OCI-LY3 (cell line): ENCODE measurements around the gene SRC.

Experiments
- CTCF ChIP-seq: fragments of 200-600, 300-600 bp; sonication (generic); IDR thresholded peaks from 2 replicates; pipeline ENCODE4 v1.5.1; 2014; ENCODE audit warnings: antibody characterized with exemption, low read length, low read depth
- EZH2phosphoT487 ChIP-seq: fragments of 200-600 bp; shearing (Covaris generic); IDR thresholded peaks from 2 replicates; pipeline ENCODE4 v1.6.1; 2018; ENCODE audit warnings: antibody characterized with exemption, mixed run types, low read depth

- TF ChIP-seq CTCF (no peak), EZH2phosphoT487 (no peak)
Observed at GRCh38 chr20:37359331-37359730, 13.4 kb downstream of the SRC start.
